GM12873 (cell line): Measurements from ENCODE around the gene REPS2.

ENCODE experiments used
- CTCF ChIP-seq: IDR thresholded peaks from 2 replicates; pipeline ENCODE4 v1.5.1; 2012; ENCODE audit warnings: low read depth, mild to moderate bottlenecking, moderate library complexity, low read length, control low read depth; ENCODE audit not compliant: insufficient read depth; ENCODE audit errors: missing control alignments

The REPS2 gene

GRCh38 chrX:16934185-16934584, 12.3 kb upstream of the REPS2 start:
- TF ChIP-seq CTCF, result no peak

DNA sequence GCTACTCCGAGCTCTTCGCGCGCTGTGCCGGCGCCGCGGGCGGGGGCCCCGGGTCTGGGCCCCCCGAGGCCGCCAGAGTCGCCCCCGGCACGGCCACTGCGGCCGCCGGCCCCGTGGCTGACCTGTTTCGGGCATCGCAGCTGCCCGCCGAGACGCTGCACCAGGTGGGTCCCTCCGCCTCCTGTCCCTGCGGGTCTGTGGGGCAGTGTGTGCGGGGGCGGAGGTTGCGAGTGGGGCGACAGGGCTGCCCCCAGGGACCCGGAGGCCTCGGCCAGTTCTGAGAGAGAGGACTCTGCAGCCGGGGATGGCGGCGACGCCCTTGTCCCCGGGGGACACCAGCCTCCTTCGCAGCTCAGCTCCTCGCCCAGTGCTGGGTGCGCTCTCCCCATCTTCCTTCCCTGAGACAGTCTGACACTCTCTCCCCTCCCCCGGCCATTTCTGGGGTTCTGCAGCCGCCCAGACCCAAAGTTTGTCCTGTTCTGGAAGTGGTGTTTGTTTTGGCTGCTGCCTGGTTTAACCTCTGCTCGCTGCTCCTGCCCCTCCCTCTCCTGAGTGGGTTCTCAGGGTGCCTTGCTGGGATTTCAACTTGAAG, 609 bp downstream of the REPS2 start:
- no peak for TF ChIP-seq CTCF

GRCh38 chrX:16950423-16950822, 4.0 kb downstream of the REPS2 start:
- TF ChIP-seq CTCF, result no peak

DNA sequence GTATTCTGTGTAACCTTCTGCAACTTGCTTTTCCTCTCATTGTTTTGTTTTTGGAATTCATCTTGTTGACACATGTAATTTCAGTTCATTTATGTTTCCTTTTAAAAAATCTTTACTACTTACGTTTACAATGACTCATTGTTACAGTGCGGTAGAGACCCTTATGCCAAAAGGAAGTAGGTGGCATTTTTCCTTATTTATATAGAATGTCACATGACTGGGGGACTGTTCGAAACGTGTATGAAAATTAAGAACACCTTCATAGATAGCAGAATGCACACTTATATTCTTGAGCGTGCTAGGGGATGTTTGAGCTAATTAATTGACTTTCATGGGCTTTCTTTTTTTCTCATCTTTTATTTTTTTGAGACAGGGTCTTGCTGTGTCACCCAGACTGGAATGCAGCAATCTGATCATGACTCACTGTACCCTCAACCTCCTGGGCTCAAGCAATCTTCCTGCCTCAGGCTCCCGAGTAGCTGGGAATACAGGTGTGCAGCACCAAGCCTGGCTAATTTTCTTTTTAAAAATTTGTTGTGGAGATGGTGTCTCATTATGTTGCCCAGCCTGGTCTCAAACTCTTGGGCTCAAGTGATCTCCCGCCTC, 7.3 kb downstream of the REPS2 start:
- TF ChIP-seq CTCF, result no peak

GRCh38 chrX:16957751-16958150, 11.3 kb downstream of the REPS2 start:
- no peak for TF ChIP-seq CTCF

GRCh38 chrX:16958356-16958755, 11.9 kb downstream of the REPS2 start:
- no peak for TF ChIP-seq CTCF

- no peak for TF ChIP-seq CTCF
Observed at GRCh38 chrX:16963216-16963615, 16.8 kb downstream of the REPS2 start.
